Measurements from ENCODE around the gene CD226.
"Not testable (repeated sequence)": the region's sequence is repeated elsewhere in the genome, so short reads cannot be mapped to it uniquely, and the experiment has no call there.

CD226 gene

GRCh38 chr18:69947361-69948133 is at the start of gene CD226:
CD226 (minus strand) TSS chr18:69947873; CDS start chr18:69947406, 467 bp downstream.
- peak; percentile 41 for DNase-seq

- DNase-seq: no peak
Observed at GRCh38 chr18:69996951-69997798, 49.5 kb upstream of the CD226 start.

- DNase-seq: no peak
Observed at GRCh38 chr18:69996417-69996816, 48.7 kb upstream of the CD226 start.

GRCh38 chr18:69995774-69996173 is 48.1 kb upstream of the CD226 start:
- no peak for DNase-seq

- no peak for DNase-seq
Observed at GRCh38 chr18:69992776-69993175, 45.1 kb upstream of the CD226 start.

- no peak for DNase-seq
Observed at GRCh38 chr18:69987870-69988269, 40.2 kb upstream of the CD226 start.

GRCh38 chr18:69985239-69985638 is 37.6 kb upstream of the CD226 start:
- no peak for DNase-seq

- DNase-seq: no peak
Observed at GRCh38 chr18:69982417-69982816, 34.7 kb upstream of the CD226 start.

GRCh38 chr18:69981948-69982347 is 34.3 kb upstream of the CD226 start:
- no peak for DNase-seq

- DNase-seq: no peak
Observed at GRCh38 chr18:69980982-69981804, 33.5 kb upstream of the CD226 start.

GRCh38 chr18:69980509-69980908 is 32.8 kb upstream of the CD226 start:
- no peak for DNase-seq

- no peak for DNase-seq
Observed at GRCh38 chr18:69978732-69979715, 31.4 kb upstream of the CD226 start.

GRCh38 chr18:69975294-69975693 is 27.6 kb upstream of the CD226 start:
- DNase-seq: not testable (repeated sequence)

GRCh38 chr18:69974365-69974764 is 26.7 kb upstream of the CD226 start:
- no peak for DNase-seq

GRCh38 chr18:69969491-69969890 is 21.8 kb upstream of the CD226 start:
- no peak for DNase-seq

- no peak for DNase-seq
Observed at GRCh38 chr18:69968039-69968438, 20.4 kb upstream of the CD226 start.

- DNase-seq: no peak
Observed at GRCh38 chr18:69963196-69963595, 15.5 kb upstream of the CD226 start.

GRCh38 chr18:69961718-69962117 is 14.0 kb upstream of the CD226 start:
- DNase-seq: no peak

GRCh38 chr18:69958422-69958821 is 10.7 kb upstream of the CD226 start:
- DNase-seq: peak; percentile 57

- DNase-seq: no peak
Observed at GRCh38 chr18:69957747-69958146, 10.1 kb upstream of the CD226 start.

- DNase-seq: peak; percentile 41
Observed at GRCh38 chr18:69956665-69957620, 9.3 kb upstream of the CD226 start.

All from stimulated activated naive CD4-positive, alpha-beta T cell treated with Interleukin-2 at 50 U/mL for 16 hours (primary cell).